Anterior cingulate cortex (tissue), 58 donors: ENCODE results near the gene DNAL4.

Experiments used
- DNase-seq, 58 donors: peaks; one replicate each; lab custom pipeline; 2025; lab: John Stamatoyannopoulos, UW

The DNAL4 gene

GRCh38 chr22:38729946-38730345 lies 64.0 kb downstream of the DNAL4 start:
- no peak for DNase-seq

DNA sequence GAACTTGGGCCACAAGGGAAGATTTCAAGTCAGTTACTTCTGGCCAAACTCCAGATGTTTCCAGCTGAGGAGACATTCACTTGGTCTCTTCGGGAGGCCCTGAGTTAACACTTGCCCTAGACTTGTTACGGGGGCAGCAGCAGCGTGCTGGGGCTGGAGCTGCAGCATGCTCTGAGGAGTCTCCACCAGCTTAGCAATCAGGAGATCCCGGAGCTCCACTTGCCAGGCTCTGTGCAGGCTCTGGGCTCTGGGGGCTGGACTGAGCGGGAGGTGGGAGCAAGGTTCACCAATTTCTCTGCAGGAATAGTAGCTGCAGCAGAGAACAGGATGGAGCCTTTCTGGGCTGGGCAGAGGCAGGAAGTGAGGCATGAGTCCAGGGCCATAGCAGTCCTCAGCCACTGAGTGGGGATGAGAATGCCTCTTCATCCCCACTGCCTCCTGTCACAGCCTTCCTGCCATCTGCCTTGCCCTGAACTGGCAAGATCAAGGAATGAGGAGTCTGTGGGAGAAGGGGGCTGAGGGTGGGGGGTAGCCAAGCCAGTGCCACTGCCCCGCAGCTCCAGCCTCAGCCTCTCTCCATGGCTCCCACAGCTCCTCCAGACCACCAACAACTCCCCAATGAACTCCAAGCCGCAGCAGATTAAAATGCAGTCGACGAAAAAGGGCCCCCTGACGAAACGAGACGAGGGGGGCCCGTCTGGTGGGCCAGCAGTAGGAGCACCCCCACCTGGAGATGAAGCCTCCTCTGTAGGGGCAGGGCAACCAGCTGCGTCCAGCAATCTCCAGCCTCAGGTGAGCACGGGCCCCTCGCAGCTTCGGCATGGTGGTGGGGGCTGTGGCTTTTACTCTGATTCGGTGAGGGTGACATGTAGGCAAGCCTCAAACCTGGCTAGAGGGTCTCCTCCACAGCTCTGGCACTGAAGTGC lies 64.8 kb downstream of the DNAL4 start:
- DNase-seq: no peak
